Endothelial cell of umbilical vein (primary cell): ENCODE measurements around the gene NECTIN3. TPM values are rescaled to one million over a fixed set of nuclear protein-coding genes. Genes with fewer than 3 reads are reported as not detected.

Experiments
- BruUV-seq: library from RNA; stranded (reverse); fragments of 400-500 nt; replicated peaks from 2 replicates; lab custom pipeline; 2021; lab: Mats Ljungman, UMichigan
- CTCF ChIA-PET: fragments of 300-600, 350-600 bp; sonication (Branson Sonifier 250); formaldehyde crosslinking; loops from one replicate; lab custom pipeline; 2021; ENCODE audit warnings: antibody characterized with exemption, inconsistent platforms; lab: Charles Lee
- POLR2A ChIA-PET: fragments of 300-600, 350-600 bp; sonication (Branson Sonifier 250); formaldehyde crosslinking; loops from one replicate; lab custom pipeline; 2021; ENCODE audit warnings: antibody characterized with exemption, inconsistent platforms; lab: Charles Lee
- DNase-seq: peaks from one replicate; pipeline ENCODE4 v3.0.0-alpha.2; 2011; ENCODE audit warnings: low read depth, low spot score
- FAIRE-seq: peaks from 2 replicates; lab custom pipeline; 2011; peaks lifted over from hg19 to GRCh38; lab: Jason Lieb, UNC
- H2AFZ ChIP-seq: 2 replicates; pipeline ENCODE4 v1.6.0; 2012; ENCODE audit warnings: low read depth, low read length, control low read depth, inconsistent platforms
- H3K27ac ChIP-seq: 2 replicates; pipeline ENCODE4 v1.5.1; 2011; ENCODE audit warnings: low read depth, mild to moderate bottlenecking, control low read depth, low read length, moderate library complexity; ENCODE audit not compliant: insufficient read depth
- H3K27me3 ChIP-seq, 2 experiments: 2 replicates each; pipeline versions ENCODE4 v1.6.0 to v1.6.1; 2011; ENCODE audit warnings: low read length in 2 of 2, mixed read lengths in 1 of 2; ENCODE audit not compliant: control insufficient read depth in 2 of 2, insufficient read depth in 2 of 2
- H3K36me3 ChIP-seq, 2 experiments: 2 replicates in 1 of 2; 3 replicates in 1 of 2; pipeline ENCODE4 v1.5.1; 2011; ENCODE audit warnings: low read length in 2 of 2, mild to moderate bottlenecking in 1 of 2, moderate library complexity in 1 of 2; ENCODE audit not compliant: control insufficient read depth in 2 of 2, insufficient read depth in 2 of 2; ENCODE audit errors: extremely low read depth in 1 of 2
- H3K4me1 ChIP-seq: 3 replicates; pipeline ENCODE4 v1.5.1; 2011; ENCODE audit warnings: mild to moderate bottlenecking, low read length; ENCODE audit not compliant: control insufficient read depth, insufficient read depth; ENCODE audit errors: extremely low read depth
- H3K4me2 ChIP-seq: 2 replicates; pipeline ENCODE4 v1.6.1; 2011; ENCODE audit warnings: low read length, control low read depth, mixed read lengths; ENCODE audit not compliant: insufficient read depth
- H3K4me3 ChIP-seq, 3 experiments: fragments of 200-600 bp in 1 of 3; sonication (generic), shearing (Covaris generic) in 1 of 3; replicated peaks in 1 of 3; 2 replicates each; pipeline ENCODE4 v1.5.1; 2011 to 2016; ENCODE audit warnings: control low read depth in 3 of 3, low read length in 3 of 3, mild to moderate bottlenecking in 2 of 3, inconsistent platforms in 1 of 3, low read depth in 1 of 3, moderate library complexity in 1 of 3; ENCODE audit not compliant: insufficient read depth in 1 of 3
- H3K79me2 ChIP-seq: 2 replicates; pipeline ENCODE4 v1.6.0; 2012; ENCODE audit warnings: low read length, inconsistent platforms; ENCODE audit not compliant: control insufficient read depth, insufficient read depth
- H3K9ac ChIP-seq: replicated peaks from 2 replicates; pipeline ENCODE3; 2011; ENCODE audit warnings: low read length, control low read depth; ENCODE audit not compliant: insufficient read depth; ENCODE audit errors: extremely low read depth
- H3K9me1 ChIP-seq: replicated peaks from 3 replicates; pipeline ENCODE4 v1.6.0; 2011; ENCODE audit warnings: mild to moderate bottlenecking, low read length; ENCODE audit not compliant: control insufficient read depth, insufficient read depth; ENCODE audit errors: extremely low read depth
- H3K9me3 ChIP-seq: replicated peaks from 2 replicates; pipeline ENCODE4 v1.5.1; 2012; ENCODE audit warnings: low read length, inconsistent platforms; ENCODE audit not compliant: control insufficient read depth, insufficient read depth
- H4K20me1 ChIP-seq: replicated peaks from 2 replicates; pipeline ENCODE3; 2011; ENCODE audit warnings: mild to moderate bottlenecking, low read length; ENCODE audit not compliant: control insufficient read depth, insufficient read depth; ENCODE audit errors: extremely low read depth
- CTCF ChIP-seq, 2 donors: IDR thresholded peaks; 1 replicate in 1 of 2; 2 replicates in 1 of 2; pipeline ENCODE4 v1.5.1; 2011; ENCODE audit warnings: low read length in 2 of 2, mild to moderate bottlenecking in 2 of 2, moderate library complexity in 2 of 2, control low read depth in 1 of 2, inconsistent platforms in 1 of 2, low read depth in 1 of 2; ENCODE audit not compliant: insufficient read depth in 1 of 2; ENCODE audit errors: extremely low read depth in 1 of 2
- FOS ChIP-seq: IDR thresholded peaks from 2 replicates; pipeline ENCODE4 v1.6.1; 2011; ENCODE audit warnings: mild to moderate bottlenecking, low read length, moderate library complexity, borderline replicate concordance; ENCODE audit not compliant: insufficient read depth
- GATA2 ChIP-seq: IDR thresholded peaks from 2 replicates; pipeline ENCODE4 v1.7.0; 2011; ENCODE audit warnings: low read depth, mild to moderate bottlenecking, moderate library complexity, mixed read lengths, low read length; ENCODE audit not compliant: insufficient read length, insufficient read depth
- JUN ChIP-seq: IDR thresholded peaks from 2 replicates; pipeline ENCODE4 v1.6.1; 2011; ENCODE audit warnings: borderline replicate concordance, low read depth; ENCODE audit not compliant: insufficient read length, insufficient read depth
- MAX ChIP-seq: IDR thresholded peaks from 2 replicates; pipeline ENCODE4 v1.6.1; 2011; ENCODE audit not compliant: insufficient read depth, insufficient read length
- POLR2A ChIP-seq: IDR thresholded peaks from 2 replicates; pipeline ENCODE4 v1.6.1; 2012; ENCODE audit warnings: low read depth, mild to moderate bottlenecking, control low read depth, low read length
- dilution Hi-C: fragments of 300-500 bp; cut with MboI; formaldehyde crosslinking; loops from one replicate; pipeline ENCODE4 v1.15.0; 2019; ENCODE audit warnings: low sequenced_read_pairs; ENCODE audit not compliant: extremely low pct_ligation_motif_present
- intact Hi-C: fragments of 100-400 bp; cut with micrococcal nuclease; formaldehyde crosslinking; loops from one replicate; pipeline ENCODE4 v1.10.0; 2022
- polyA plus RNA-seq, 4 experiments: library from polyadenylated mRNA; depleted of rRNA in 3 of 4; stranded (reverse) in 3 of 4; unstranded in 1 of 4; fragments of >200 nt; gene quantifications; 2 replicates each; pipeline versions ENCODE4 v1.2.1 to v1.2.3, GENCODE V29; 2011 to 2012; ENCODE audit warnings: missing spikeins in 1 of 4
- total RNA-seq: library from RNA; stranded (reverse); gene quantifications from 2 replicates; pipeline ENCODE4 v1.2.3, GENCODE V29; 2021

Gene NECTIN3
- total and polyA plus RNA-seq, 2 donors (not counting 3 experiments of a cell fraction or from before 2014, with no cell fraction given) = 14.3 to 26.9 TPM

- ChIA-PET CTCF (interaction anchor here (0.6 to 3.0 kb wide), 6 partner anchors 10 to 1792 kb away, joined by 3 to 14 read pairs (median 5); no protein-coding TSS in a partner anchor), POLR2A (no interaction called here)
- TF ChIP-seq JUN = no peak
- TF ChIP-seq GATA2 = no peak
- no peak for TF ChIP-seq MAX
- TF ChIP-seq FOS = no peak
- TF ChIP-seq CTCF (IDR thresholded peaks at IDR 0.05; ENCODE audit: extremely low read depth in 1 of 2, insufficient read depth in 1 of 2, low read depth in 1 of 2, low read length in 2 of 2) = no peak
- no peak for TF ChIP-seq POLR2A
- intact Hi-C loops = loop anchor here (2.0 kb wide), 1 partner anchor 549 kb away; no protein-coding TSS in a partner anchor
- Histone ChIP-seq H3K9me1 (no peaks in the 10 kb centered on the region), H3K4me2 (peak overlapping the region; percentile 94), H4K20me1 (peaks cover 7% of the 10 kb centered on the region), H3K79me2 (peaks cover 32% of the 10 kb centered on the region), H3K4me3 (peak overlapping the region; percentile 91 to 96 (median 96)), H3K27ac (peak overlapping the region; percentile 82), H3K27me3 (no peaks in the 10 kb centered on the region), H3K9me3 (no peaks in the 10 kb centered on the region), H3K4me1 (peaks cover 23% of the 10 kb centered on the region), H3K36me3 (no peaks in the 10 kb centered on the region), H2AFZ (peak overlapping the region; percentile 98), H3K9ac (peak overlapping the region; percentile 87)
- FAIRE-seq (peak; percentile 12), DNase-seq (no peak)
- no TSS peak for BruUV-seq
- dilution Hi-C loops = no loop called here
Measured at GRCh38 chr3:111069974-111070771, 1.4 kb upstream of the NECTIN3 start.
